ENCODE measurements around the gene BAZ2B. TPM values are rescaled to one million over a fixed set of nuclear protein-coding genes. Genes with fewer than 3 reads are reported as not detected.
A peak's percentile ranks its signal among the peaks of the same experiment; 100 is the strongest.

Gene BAZ2B
- total and polyA plus RNA-seq, 2 of the 13 experiments (the other 11 are each of a cell fraction or from before 2014, with no cell fraction given) = 14.0 to 15.1 TPM

GRCh38 chr2:159285929-159286708 lies 330.2 kb downstream of the BAZ2B start, which contains the start of gene WDSUB1 (continued):
- TF ChIP-seq ZBTB38 (CRISPR knock-in tag; IDR thresholded peaks at IDR 0.05) (peak; percentile 72), THAP7 (CRISPR knock-in tag; IDR thresholded peaks at IDR 0.05) (peak; percentile 77), ZNF20 (CRISPR knock-in tag; IDR thresholded peaks at IDR 0.05) (peak; percentile 26; the same call in 1 of the 2 replicates), ZNF777 (CRISPR knock-in tag; IDR thresholded peaks at IDR 0.05) (peak; percentile 88), ZNF687 (CRISPR knock-in tag; IDR thresholded peaks at IDR 0.05) (peak; percentile 97), ZFP36 (IDR thresholded peaks at IDR 0.05; ENCODE audit: borderline replicate concordance, low read depth, low read length, partially characterized antibody) (no peak), ZNF367 (CRISPR knock-in tag; IDR thresholded peaks at IDR 0.05; ENCODE audit: borderline replicate concordance) (peak; percentile 65; the same call in 1 of the 2 replicates), ZNF318 (CRISPR knock-in tag; IDR thresholded peaks at IDR 0.05) (no peak), ZMYM4 (CRISPR knock-in tag; IDR thresholded peaks at IDR 0.05) (peak; percentile 81), PCBP2 (optimal IDR thresholded peaks at IDR 0.05; ENCODE audit: low read depth, low read length, poor library complexity, severe bottlenecking) (no peak), TERF1 (CRISPR knock-in tag; IDR thresholded peaks at IDR 0.05) (peak; percentile 97; the same call in 1 of the 2 replicates), MEIS2 (CRISPR knock-in tag; IDR thresholded peaks at IDR 0.05) (peak; percentile 93)
